Measurements from ENCODE around the gene ATP4B. TPM values are rescaled to one million over a fixed set of nuclear protein-coding genes. Genes with fewer than 3 reads are reported as not detected.

ATP4B gene
- total RNA-seq, 1 experiment from 2014 or later: not detected

DNA sequence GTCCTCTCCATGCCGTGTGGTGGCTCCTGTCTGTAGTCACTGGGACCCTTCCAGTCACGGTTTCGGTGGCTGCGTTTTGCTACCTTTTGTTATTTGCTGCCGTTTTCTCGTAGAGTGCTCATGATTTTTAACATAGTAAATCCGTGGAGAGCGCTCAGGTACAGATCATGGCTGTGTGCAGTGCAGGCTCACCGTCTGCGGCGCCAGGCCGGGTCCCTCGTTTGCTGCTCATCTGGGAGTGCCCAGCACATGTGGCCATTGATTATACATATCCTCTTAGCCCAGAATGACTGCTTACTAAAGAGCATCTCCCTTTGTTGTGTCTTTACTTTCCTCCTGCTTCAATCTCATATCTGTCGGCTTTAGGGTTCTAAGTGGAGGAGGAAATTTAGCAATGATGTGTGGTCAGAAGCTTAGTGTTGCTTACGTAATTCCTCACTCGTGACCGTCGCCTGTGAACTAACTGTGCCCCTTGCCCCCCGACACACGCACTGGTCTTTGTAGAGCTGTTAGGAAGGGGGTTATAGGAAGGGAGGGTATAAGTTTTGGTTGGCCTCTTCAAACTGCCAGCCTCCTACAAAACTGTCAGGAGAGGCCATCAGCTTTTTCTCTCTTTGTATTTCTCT is 41.6 kb downstream of the ATP4B start:
- ChIA-PET POLR2A (interaction anchor here (0.7 kb wide), 1 partner anchor 76 kb away, joined by 3 read pairs; no protein-coding TSS in a partner anchor), CTCF (interaction anchor here (0.6 kb wide), 1 partner anchor 222 kb away, joined by 3 read pairs; no protein-coding TSS in a partner anchor)
- intact Hi-C loops (cut with micrococcal nuclease): no loop called here
- TF ChIP-seq, protein P1, sequence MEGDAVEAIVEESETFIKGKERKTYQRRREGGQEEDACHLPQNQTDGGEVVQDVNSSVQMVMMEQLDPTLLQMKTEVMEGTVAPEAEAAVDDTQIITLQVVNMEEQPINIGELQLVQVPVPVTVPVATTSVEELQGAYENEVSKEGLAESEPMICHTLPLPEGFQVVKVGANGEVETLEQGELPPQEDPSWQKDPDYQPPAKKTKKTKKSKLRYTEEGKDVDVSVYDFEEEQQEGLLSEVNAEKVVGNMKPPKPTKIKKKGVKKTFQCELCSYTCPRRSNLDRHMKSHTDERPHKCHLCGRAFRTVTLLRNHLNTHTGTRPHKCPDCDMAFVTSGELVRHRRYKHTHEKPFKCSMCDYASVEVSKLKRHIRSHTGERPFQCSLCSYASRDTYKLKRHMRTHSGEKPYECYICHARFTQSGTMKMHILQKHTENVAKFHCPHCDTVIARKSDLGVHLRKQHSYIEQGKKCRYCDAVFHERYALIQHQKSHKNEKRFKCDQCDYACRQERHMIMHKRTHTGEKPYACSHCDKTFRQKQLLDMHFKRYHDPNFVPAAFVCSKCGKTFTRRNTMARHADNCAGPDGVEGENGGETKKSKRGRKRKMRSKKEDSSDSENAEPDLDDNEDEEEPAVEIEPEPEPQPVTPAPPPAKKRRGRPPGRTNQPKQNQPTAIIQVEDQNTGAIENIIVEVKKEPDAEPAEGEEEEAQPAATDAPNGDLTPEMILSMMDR (IDR thresholded peaks at IDR 0.05; ENCODE audit: unreplicated experiment): no peak
- no peaks in the 10 kb centered on the region for H3K27me3 Mint-ChIP-seq (ENCODE audit: insufficient read depth, unreplicated experiment)
- H3K9me3 Mint-ChIP-seq (ENCODE audit: unreplicated experiment): no peaks in the 10 kb centered on the region
- H3K36me3 Mint-ChIP-seq (ENCODE audit: insufficient read depth, unreplicated experiment): peaks cover 14% of the 10 kb centered on the region
- no peak for DNase-seq (ENCODE audit: unreplicated experiment)
- H3K4me1 Mint-ChIP-seq (ENCODE audit: insufficient read depth, unreplicated experiment): no peaks in the 10 kb centered on the region
- BruUV-seq (replicated peaks): no TSS peak
- H3K27ac Mint-ChIP-seq (ENCODE audit: low read depth, unreplicated experiment): no peak overlapping the region
- H3K4me3 Mint-ChIP-seq (ENCODE audit: unreplicated experiment): no peak overlapping the region

DNA sequence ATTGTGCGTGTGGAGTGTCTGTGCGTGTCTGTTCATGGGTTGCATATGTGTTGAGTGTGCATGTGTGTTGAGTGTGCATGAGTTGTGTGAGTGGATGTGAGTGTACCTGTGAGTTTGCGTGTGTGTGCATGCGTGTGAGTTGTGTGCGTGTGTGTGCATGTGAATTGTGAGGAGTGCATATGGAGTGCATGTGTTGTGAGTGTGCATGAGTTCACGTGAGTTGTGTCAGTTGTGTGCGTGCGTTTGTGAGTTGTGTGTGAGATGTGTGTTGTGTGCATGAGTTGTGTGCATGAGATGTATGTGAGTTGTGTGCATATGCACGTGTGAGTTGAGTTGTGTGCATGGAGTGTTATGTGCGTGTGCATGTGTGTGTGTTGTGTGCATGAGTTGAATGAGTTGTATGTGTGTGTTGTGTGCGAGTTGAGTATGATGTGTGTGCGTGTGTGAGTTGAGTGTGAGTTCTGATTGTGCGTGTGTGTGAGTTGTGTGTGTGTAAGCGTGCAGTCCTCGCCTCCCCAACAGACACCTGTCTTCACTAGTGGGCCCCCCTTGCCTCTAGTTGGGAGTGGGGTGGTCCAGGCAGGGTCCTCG is 44.1 kb downstream of the ATP4B start:
- TF ChIP-seq, protein P1 (IDR thresholded peaks at IDR 0.05; ENCODE audit: unreplicated experiment): no peak
- Mint-ChIP-seq H3K9me3 (ENCODE audit: unreplicated experiment) (no peaks in the 10 kb centered on the region), H3K27ac (ENCODE audit: low read depth, unreplicated experiment) (no peak overlapping the region), H3K4me3 (ENCODE audit: unreplicated experiment) (no peak overlapping the region), H3K36me3 (ENCODE audit: insufficient read depth, unreplicated experiment) (peaks cover 25% of the 10 kb centered on the region), H3K27me3 (ENCODE audit: insufficient read depth, unreplicated experiment) (no peaks in the 10 kb centered on the region), H3K4me1 (ENCODE audit: insufficient read depth, unreplicated experiment) (no peaks in the 10 kb centered on the region)
- intact Hi-C loops (cut with micrococcal nuclease): no loop called here
- DNase-seq (ENCODE audit: unreplicated experiment): no peak
- CTCF ChIA-PET: no interaction called here
- POLR2A ChIA-PET: no interaction called here
- no TSS peak for BruUV-seq (replicated peaks)

DNA sequence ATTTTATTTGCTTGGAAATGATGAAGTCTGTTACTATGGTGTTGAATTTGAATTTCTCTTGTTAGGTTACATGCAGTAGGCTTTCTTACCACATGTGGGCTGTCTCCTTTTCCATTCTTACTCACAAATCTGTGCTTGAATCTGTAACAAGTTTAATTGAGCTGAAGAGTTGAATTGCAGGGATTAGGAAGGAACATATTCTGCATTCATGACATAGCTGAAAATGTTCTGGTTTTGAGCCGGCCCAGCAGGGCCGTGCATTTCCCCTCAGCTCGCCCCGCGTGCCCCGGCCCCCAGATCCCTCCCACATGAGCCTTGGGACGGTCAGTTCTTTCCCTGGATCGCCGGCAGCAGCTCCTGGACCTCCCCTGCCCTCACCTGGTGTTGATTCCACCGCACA is 45.4 kb downstream of the ATP4B start:
- intact Hi-C loops (cut with micrococcal nuclease): no loop called here
- TF ChIP-seq, protein P1 (IDR thresholded peaks at IDR 0.05; ENCODE audit: unreplicated experiment): no peak
- Mint-ChIP-seq H3K9me3 (ENCODE audit: unreplicated experiment) (no peaks in the 10 kb centered on the region), H3K27ac (ENCODE audit: low read depth, unreplicated experiment) (no peak overlapping the region), H3K4me3 (ENCODE audit: unreplicated experiment) (no peak overlapping the region), H3K27me3 (ENCODE audit: insufficient read depth, unreplicated experiment) (no peaks in the 10 kb centered on the region), H3K36me3 (ENCODE audit: insufficient read depth, unreplicated experiment) (peaks cover 28% of the 10 kb centered on the region), H3K4me1 (ENCODE audit: insufficient read depth, unreplicated experiment) (no peaks in the 10 kb centered on the region)
- POLR2A ChIA-PET: interaction anchor here (0.6 kb wide), 1 partner anchor 41 kb away, joined by 5 read pairs; no protein-coding TSS in a partner anchor
- no peak for DNase-seq (ENCODE audit: unreplicated experiment)
- no TSS peak for BruUV-seq (replicated peaks)
- CTCF ChIA-PET: no interaction called here

DNA sequence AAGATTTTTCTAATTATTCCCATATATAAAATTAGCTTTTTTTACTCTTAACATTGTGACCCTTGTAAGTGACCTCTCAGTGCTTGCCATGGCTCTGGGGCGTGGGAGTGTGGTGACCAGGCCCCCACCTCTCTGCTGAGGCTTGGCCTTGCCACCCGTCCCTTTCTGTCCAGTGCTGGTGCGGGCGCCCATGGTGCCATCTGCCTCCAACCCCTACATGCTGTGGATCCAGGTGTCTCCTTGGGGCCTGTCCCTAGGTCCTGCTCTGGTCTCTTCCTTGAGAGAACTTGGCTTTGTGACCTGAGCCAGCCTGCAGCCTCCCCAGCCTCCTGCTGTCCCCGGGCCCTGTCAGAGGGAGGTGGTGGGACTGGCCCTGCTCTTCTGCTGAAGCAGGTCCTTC is 46.0 kb downstream of the ATP4B start:
- intact Hi-C loops (cut with micrococcal nuclease): no loop called here
- Mint-ChIP-seq H3K27me3 (ENCODE audit: insufficient read depth, unreplicated experiment) (no peaks in the 10 kb centered on the region), H3K9me3 (ENCODE audit: unreplicated experiment) (no peaks in the 10 kb centered on the region), H3K27ac (ENCODE audit: low read depth, unreplicated experiment) (no peak overlapping the region), H3K4me3 (ENCODE audit: unreplicated experiment) (no peak overlapping the region), H3K4me1 (ENCODE audit: insufficient read depth, unreplicated experiment) (no peaks in the 10 kb centered on the region), H3K36me3 (ENCODE audit: insufficient read depth, unreplicated experiment) (peaks cover 27% of the 10 kb centered on the region)
- no TSS peak for BruUV-seq (replicated peaks)
- POLR2A ChIA-PET: no interaction called here
- TF ChIP-seq, protein P1 (IDR thresholded peaks at IDR 0.05; ENCODE audit: unreplicated experiment): no peak
- CTCF ChIA-PET: interaction anchor here (1.0 to 1.4 kb wide), 2 partner anchors 9 to 14 kb away, joined by 3 read pairs; no protein-coding TSS in a partner anchor
- no peak for DNase-seq (ENCODE audit: unreplicated experiment)

Measured in MCF 10A (cell line).